Panc1 (cell line): ENCODE measurements around the gene STARD13. TPM values are rescaled to one million over a fixed set of nuclear protein-coding genes. Genes with fewer than 3 reads are reported as not detected.

Source experiments
- ATAC-seq: fragments of 200-7000 bp; cut with Tn5 transposase; 2 replicates; pipeline ENCODE4 v1.9.1; 2020; ENCODE audit warnings: mild to moderate bottlenecking, moderate library complexity
- BruUV-seq: library from RNA; stranded (reverse); fragments of 400-500 nt; replicated peaks from 2 replicates; lab custom pipeline; 2021; lab: Mats Ljungman, UMichigan
- CTCF ChIA-PET: fragments of 300-600 bp; sonication (Branson Sonifier 250); formaldehyde crosslinking; loops from one replicate; lab custom pipeline; 2022; ENCODE audit warnings: antibody characterized with exemption; lab: Charles Lee
- POLR2A ChIA-PET: fragments of 300-600 bp; sonication (Branson Sonifier 250); formaldehyde crosslinking; loops from one replicate; lab custom pipeline; 2022; ENCODE audit warnings: antibody characterized with exemption; lab: Charles Lee
- DNase-seq: peaks from one replicate; pipeline ENCODE4 v3.0.0-alpha.2; 2010; ENCODE audit warnings: low read depth, low spot score
- H3K27ac ChIP-seq: 2 replicates; pipeline ENCODE4 v1.5.1; 2011; ENCODE audit warnings: mild to moderate bottlenecking, low read length, inconsistent platforms
- H3K27me3 ChIP-seq: fragments of 200-500 bp; sonication (Bioruptor generic); 2 replicates; pipeline ENCODE4 v1.6.0; 2014; ENCODE audit warnings: low read length, inconsistent platforms; ENCODE audit not compliant: control insufficient read depth, insufficient read depth
- H3K36me3 ChIP-seq: fragments of 200-500 bp; sonication (Bioruptor generic); 2 replicates; pipeline ENCODE4 v1.5.1; 2014; ENCODE audit warnings: inconsistent platforms, mild to moderate bottlenecking, low read length, moderate library complexity; ENCODE audit not compliant: control insufficient read depth, insufficient read depth
- H3K4me1 ChIP-seq: 2 replicates; pipeline ENCODE4 v1.5.1; 2011; ENCODE audit warnings: inconsistent platforms, mild to moderate bottlenecking, low read length, moderate library complexity; ENCODE audit not compliant: control insufficient read depth, insufficient read depth
- H3K4me3 ChIP-seq, 2 experiments: 2 replicates each; pipeline ENCODE4 v1.5.1; 2011 to 2012; ENCODE audit warnings: low read depth in 2 of 2, low read length in 2 of 2, mild to moderate bottlenecking in 2 of 2, inconsistent platforms in 1 of 2, moderate library complexity in 1 of 2
- H3K9me3 ChIP-seq: fragments of 200-500 bp; sonication (Bioruptor generic); 2 replicates; pipeline ENCODE4 v1.5.1; 2014; ENCODE audit warnings: low read depth, mild to moderate bottlenecking, inconsistent platforms, low read length, moderate library complexity; ENCODE audit not compliant: control insufficient read depth, insufficient read depth
- CTCF ChIP-seq: fragments of 450-650 bp; IDR thresholded peaks from 2 replicates; pipeline ENCODE4 v1.5.1; 2017; ENCODE audit warnings: mild to moderate bottlenecking
- POLR2AphosphoS5 ChIP-seq: IDR thresholded peaks from 2 replicates; pipeline ENCODE4 v1.6.1; 2012; ENCODE audit warnings: mild to moderate bottlenecking, low read depth, low read length, moderate library complexity
- REST ChIP-seq, 2 experiments: IDR thresholded peaks; 2 replicates each; pipeline ENCODE4 v1.6.1; 2011 to 2012; ENCODE audit warnings: low read depth in 2 of 2, control low read depth in 1 of 2, low read length in 1 of 2, mild to moderate bottlenecking in 1 of 2, moderate library complexity in 1 of 2; ENCODE audit not compliant: insufficient read depth in 1 of 2
- SIN3A ChIP-seq: IDR thresholded peaks from 2 replicates; pipeline ENCODE4 v1.6.1; 2012; ENCODE audit warnings: low read depth, mild to moderate bottlenecking, low read length, moderate library complexity, borderline replicate concordance; ENCODE audit not compliant: insufficient read depth
- TCF7L2 ChIP-seq: IDR thresholded peaks from 2 replicates; pipeline ENCODE4 v1.6.1; 2011; ENCODE audit warnings: mild to moderate bottlenecking, low read depth, low read length, inconsistent platforms
- in situ Hi-C: cut with HindIII; loops from 2 replicates; pipeline ENCODE4 v1.10.0; 2016; ENCODE audit warnings: low sequenced_read_pairs, low pct_unique_long_range_greater_than_20kb
- intact Hi-C: fragments of 100-400 bp; cut with micrococcal nuclease; formaldehyde crosslinking; loops from one replicate; pipeline ENCODE4 v1.10.0; 2022; ENCODE audit not compliant: unreplicated experiment
- total RNA-seq: library from RNA; stranded (reverse); gene quantifications from one replicate; pipeline ENCODE4 v1.2.1, GENCODE V29; 2021; ENCODE audit not compliant: unreplicated experiment

Gene STARD13
- total RNA-seq, 1 experiment from 2014 or later, result 6.5 TPM

- POLR2A ChIA-PET, result no interaction called here
- no peaks in the 10 kb centered on the region for H3K9me3 ChIP-seq
- no peaks in the 10 kb centered on the region for H3K27me3 ChIP-seq
- no peaks in the 10 kb centered on the region for H3K36me3 ChIP-seq
- CTCF ChIA-PET, result no interaction called here
- no peak overlapping the region for H3K27ac ChIP-seq
- no peak overlapping the region for H3K4me3 ChIP-seq
- no peak for TF ChIP-seq REST (IDR thresholded peaks at IDR 0.05; ENCODE audit: insufficient read depth in 1 of 2, low read depth in 2 of 2, low read length in 1 of 2)
- no peak for TF ChIP-seq CTCF
- DNase-seq (no peak), ATAC-seq (no peak)
- H3K4me1 ChIP-seq, result no peaks in the 10 kb centered on the region
- in situ Hi-C loops (no loop called here), intact Hi-C loops (no loop called here)
- no TSS peak for BruUV-seq
Observed at GRCh38 chr13:33107361-33107760, 178.2 kb downstream of the STARD13 start.

- POLR2A ChIA-PET, result no interaction called here
- DNase-seq (no peak), ATAC-seq (no peak)
- Histone ChIP-seq H3K9me3 (no peaks in the 10 kb centered on the region), H3K27ac (no peak overlapping the region), H3K4me3 (no peak overlapping the region), H3K36me3 (no peaks in the 10 kb centered on the region), H3K27me3 (no peaks in the 10 kb centered on the region), H3K4me1 (no peaks in the 10 kb centered on the region)
- CTCF ChIA-PET, result no interaction called here
- intact Hi-C loops, result no loop called here
- in situ Hi-C loops, result no loop called here
- no TSS peak for BruUV-seq
- no peak for TF ChIP-seq POLR2AphosphoS5
- no peak for TF ChIP-seq SIN3A
- no peak for TF ChIP-seq REST (IDR thresholded peaks at IDR 0.05; ENCODE audit: insufficient read depth in 1 of 2, low read depth in 2 of 2, low read length in 1 of 2)
- TF ChIP-seq TCF7L2, result no peak
- no peak for TF ChIP-seq CTCF
Observed at GRCh38 chr13:33106656-33107360, 178.7 kb downstream of the STARD13 start.
